Measurements from ENCODE around the gene POLR3K. TPM values are rescaled to one million over a fixed set of nuclear protein-coding genes. Genes with fewer than 3 reads are reported as not detected.

POLR3K gene
- total and polyA plus RNA-seq, 2 experiments from 2014 or later: 2.2 to 17.2 TPM

DNA sequence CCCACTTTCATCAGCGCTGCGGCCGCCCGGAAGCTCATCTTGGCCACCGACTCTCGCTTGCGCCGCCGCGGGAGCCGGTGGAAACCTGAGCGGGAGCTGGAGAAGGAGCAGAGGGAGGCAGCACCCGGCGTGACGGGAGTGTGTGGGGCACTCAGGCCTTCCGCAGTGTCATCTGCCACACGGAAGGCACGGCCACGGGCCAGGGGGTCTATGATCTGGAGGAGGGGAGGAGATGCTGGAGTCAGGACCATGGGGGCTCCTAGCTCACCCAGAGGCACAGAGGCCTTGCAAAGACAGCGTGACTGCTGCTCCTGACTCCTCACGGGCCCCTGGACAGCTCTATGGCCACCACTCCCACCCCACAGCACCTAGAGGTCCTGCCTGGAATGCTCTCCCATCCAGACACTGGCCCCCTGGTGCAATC lies 9.6 kb upstream of the POLR3K start:
- Histone ChIP-seq H3K79me2 (ENCODE audit: insufficient read depth) (peaks cover 32% of the 10 kb centered on the region), H2AFZ (no peak overlapping the region), H3K9me3 (ENCODE audit: low read depth) (no peaks in the 10 kb centered on the region), H3K9ac (no peak overlapping the region), H3K4me3 (no peak overlapping the region), H3K4me1 (ENCODE audit: insufficient read depth) (no peaks in the 10 kb centered on the region), H3K27me3 (replicated peaks; ENCODE audit: insufficient read depth) (no peaks in the 10 kb centered on the region), H3F3A (ENCODE audit: insufficient read depth) (no peaks in the 10 kb centered on the region), H4K20me1 (ENCODE audit: insufficient read depth) (peaks cover 4% of the 10 kb centered on the region; the same call in 1 of the 2 replicates), H3K4me2 (ENCODE audit: unreplicated experiment) (no peak overlapping the region), H3K36me3 (ENCODE audit: low read depth) (peaks cover 13% of the 10 kb centered on the region; the same call in 1 of the 2 replicates), H3K9me2 (ENCODE audit: insufficient read depth) (no peaks in the 10 kb centered on the region), H3K27ac (no peak overlapping the region)
- in situ Hi-C loops (cut with MboI): no loop called here
- WGBS, 2 experiments (ENCODE audit: low coverage in 1 of 2, low lambda C conversion rate in 2 of 2, missing lambda C conversion rate in 2 of 2): 97 to 99% methylated on average over 21 of the region's 21 CpGs
- no peak for DNase-seq
- no peak for TF ChIP-seq EZH2phosphoT487 (IDR thresholded peaks at IDR 0.05; ENCODE audit: insufficient read depth, low read depth)
- no peak for TF ChIP-seq EZH2 (IDR thresholded peaks at IDR 0.05; ENCODE audit: insufficient read depth, poor library complexity, severe bottlenecking)

DNA sequence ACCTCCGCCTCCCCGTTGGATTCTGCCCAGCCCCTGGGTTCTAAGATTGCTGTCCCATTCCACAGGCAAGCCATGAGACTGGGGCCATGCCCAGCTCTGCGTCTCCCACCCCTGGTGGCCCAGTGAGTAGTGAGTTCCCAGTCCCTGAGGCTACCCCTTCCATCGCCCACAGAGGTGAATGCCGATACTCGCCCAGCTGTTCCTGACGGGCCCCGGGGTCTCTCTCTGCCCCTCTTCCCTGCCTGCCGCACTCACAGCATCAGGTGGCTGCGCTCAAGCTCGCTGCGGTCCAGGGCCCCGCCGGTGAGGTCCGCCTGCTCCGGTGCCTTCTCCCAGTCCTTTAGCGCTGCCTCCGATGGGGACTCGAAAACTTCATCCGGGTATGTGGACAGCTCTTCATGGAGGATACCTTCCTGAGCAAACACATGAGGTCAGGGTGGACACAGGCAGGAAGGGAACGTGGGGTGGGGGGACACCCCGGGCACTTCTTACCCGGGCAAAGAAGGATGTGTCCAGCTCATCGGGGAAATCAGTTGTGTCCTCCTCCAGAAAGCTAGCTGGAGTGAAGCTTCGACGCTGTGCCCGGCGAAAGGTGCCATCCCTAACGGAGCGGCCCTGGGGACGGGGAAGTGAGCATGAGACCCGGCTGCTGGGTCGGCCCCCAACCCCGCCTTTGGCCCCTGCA lies 9.0 kb upstream of the POLR3K start:
- H2AFZ ChIP-seq: no peak overlapping the region
- in situ Hi-C loops (cut with MboI): no loop called here
- peaks cover 13% of the 10 kb centered on the region; the same call in 1 of the 2 replicates for H3K36me3 ChIP-seq (ENCODE audit: low read depth)
- peaks cover 4% of the 10 kb centered on the region; the same call in 1 of the 2 replicates for H4K20me1 ChIP-seq (ENCODE audit: insufficient read depth)
- no peak overlapping the region for H3K27ac ChIP-seq
- no peak overlapping the region for H3K9ac ChIP-seq
- H3K79me2 ChIP-seq (ENCODE audit: insufficient read depth): peaks cover 26% of the 10 kb centered on the region
- H3F3A ChIP-seq (ENCODE audit: insufficient read depth): no peaks in the 10 kb centered on the region
- no peak for DNase-seq
- TF ChIP-seq EZH2phosphoT487 (IDR thresholded peaks at IDR 0.05; ENCODE audit: insufficient read depth, low read depth) (no peak), EZH2 (IDR thresholded peaks at IDR 0.05; ENCODE audit: insufficient read depth, poor library complexity, severe bottlenecking) (no peak)
- WGBS, 2 experiments (ENCODE audit: low coverage in 1 of 2, low lambda C conversion rate in 2 of 2, missing lambda C conversion rate in 2 of 2): 94 to 97% methylated on average over 31 to 34 of the region's 34 CpGs
- no peaks in the 10 kb centered on the region for H3K9me2 ChIP-seq (ENCODE audit: insufficient read depth)
- H3K9me3 ChIP-seq (ENCODE audit: low read depth): no peaks in the 10 kb centered on the region
- no peak overlapping the region for H3K4me2 ChIP-seq (ENCODE audit: unreplicated experiment)
- H3K4me3 ChIP-seq: no peak overlapping the region
- no peaks in the 10 kb centered on the region for H3K4me1 ChIP-seq (ENCODE audit: insufficient read depth)
- no peaks in the 10 kb centered on the region for H3K27me3 ChIP-seq (replicated peaks; ENCODE audit: insufficient read depth)

DNA sequence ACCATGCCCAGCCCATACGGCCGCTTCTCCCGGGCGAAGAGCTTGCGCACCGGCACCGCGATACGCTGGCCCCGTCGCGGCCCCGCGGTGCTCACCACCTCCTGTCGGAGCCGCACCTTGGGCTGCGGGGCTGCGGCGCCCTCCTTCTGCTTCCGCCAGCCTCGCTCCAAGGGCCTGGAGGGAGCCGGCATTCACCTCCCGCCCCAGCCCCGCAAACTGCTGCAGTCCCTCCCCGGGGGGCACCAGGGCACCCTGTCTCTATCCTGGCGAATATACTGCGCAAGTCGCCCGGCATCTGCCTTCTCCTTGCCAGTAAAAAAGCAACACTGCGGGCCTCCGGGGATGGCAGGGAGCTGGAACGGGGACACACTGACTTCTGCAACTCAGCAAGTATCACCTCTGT lies 8.5 kb upstream of the POLR3K start:
- no peaks in the 10 kb centered on the region for H3K9me2 ChIP-seq (ENCODE audit: insufficient read depth)
- H3K4me3 ChIP-seq: no peak overlapping the region
- H3K9ac ChIP-seq: no peak overlapping the region
- no peak overlapping the region for H3K27ac ChIP-seq
- whole genome bisulfite sequencing, 2 experiments (ENCODE audit: low coverage in 1 of 2, low lambda C conversion rate in 2 of 2, missing lambda C conversion rate in 2 of 2): 94 to 95% methylated on average over 24 to 32 of the region's 32 CpGs
- H3K4me2 ChIP-seq (ENCODE audit: unreplicated experiment): no peak overlapping the region
- peaks cover 4% of the 10 kb centered on the region; the same call in 1 of the 2 replicates for H4K20me1 ChIP-seq (ENCODE audit: insufficient read depth)
- no peaks in the 10 kb centered on the region for H3K27me3 ChIP-seq (replicated peaks; ENCODE audit: insufficient read depth)
- H2AFZ ChIP-seq: no peak overlapping the region
- DNase-seq: no peak
- H3K9me3 ChIP-seq (ENCODE audit: low read depth): no peaks in the 10 kb centered on the region
- H3K36me3 ChIP-seq (ENCODE audit: low read depth): peaks cover 17% of the 10 kb centered on the region; the same call in 1 of the 2 replicates
- no peaks in the 10 kb centered on the region for H3F3A ChIP-seq (ENCODE audit: insufficient read depth)
- H3K4me1 ChIP-seq (ENCODE audit: insufficient read depth): no peaks in the 10 kb centered on the region
- in situ Hi-C loops (cut with MboI): no loop called here
- TF ChIP-seq EZH2phosphoT487 (IDR thresholded peaks at IDR 0.05; ENCODE audit: insufficient read depth, low read depth) (no peak), EZH2 (IDR thresholded peaks at IDR 0.05; ENCODE audit: insufficient read depth, poor library complexity, severe bottlenecking) (no peak)
- H3K79me2 ChIP-seq (ENCODE audit: insufficient read depth): peaks cover 21% of the 10 kb centered on the region

DNA sequence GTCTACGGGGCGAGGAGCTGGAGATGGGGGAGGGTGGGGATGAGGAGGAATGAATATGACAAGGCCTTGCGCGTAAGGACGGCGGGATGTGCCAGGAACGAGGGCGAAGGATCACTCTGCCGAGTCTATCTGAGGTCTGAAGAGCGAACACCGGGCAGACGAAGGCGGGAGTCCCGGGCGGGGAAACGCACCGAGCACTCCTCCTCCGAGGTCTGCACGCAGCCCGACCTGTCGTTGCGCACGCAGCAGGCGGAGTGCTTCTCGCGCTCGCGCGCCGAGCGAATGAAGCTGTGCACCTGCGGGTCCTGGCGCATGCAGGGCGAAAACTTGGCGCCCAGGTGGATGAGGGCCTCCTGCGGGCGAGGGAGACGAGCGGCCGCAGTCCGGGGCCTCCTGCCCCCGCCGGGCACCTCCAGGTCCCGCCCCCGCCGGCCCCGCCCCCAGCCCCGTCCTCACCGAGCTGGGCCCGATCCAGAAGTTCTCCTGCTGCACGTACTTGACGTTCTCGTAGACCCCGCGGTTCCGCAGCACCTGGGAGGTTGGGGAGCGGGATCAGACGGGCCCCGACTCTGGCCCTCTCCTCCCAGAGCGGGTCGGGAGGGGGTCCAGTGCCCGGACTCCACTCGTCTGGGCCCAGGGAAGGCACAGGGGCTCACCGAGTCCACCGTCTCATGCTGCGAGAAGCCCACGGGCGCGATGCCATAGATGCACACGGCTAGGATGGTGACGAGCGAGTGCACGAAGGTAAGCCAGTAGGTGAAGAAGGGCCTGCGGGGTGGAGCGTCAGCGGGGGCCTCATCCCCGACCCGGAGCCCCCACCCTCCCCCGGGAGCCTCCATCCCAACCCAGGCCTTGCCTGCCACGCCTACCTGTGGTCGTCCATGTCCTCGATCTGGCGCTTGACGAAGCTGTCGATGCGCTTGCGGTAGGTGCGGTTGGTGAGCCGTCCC lies 7.8 kb upstream of the POLR3K start:
- WGBS, 2 experiments (ENCODE audit: low coverage in 1 of 2, low lambda C conversion rate in 2 of 2, missing lambda C conversion rate in 2 of 2): 88 to 95% methylated on average over 31 to 86 of the region's 89 CpGs
- H3K9me2 ChIP-seq (ENCODE audit: insufficient read depth): no peaks in the 10 kb centered on the region
- H3K9ac ChIP-seq: no peak overlapping the region
- no peaks in the 10 kb centered on the region for H3K4me1 ChIP-seq (ENCODE audit: insufficient read depth)
- peaks cover 14% of the 10 kb centered on the region for H3K79me2 ChIP-seq (ENCODE audit: insufficient read depth)
- DNase-seq: no peak
- no peak overlapping the region for H3K4me2 ChIP-seq (ENCODE audit: unreplicated experiment)
- no peak overlapping the region for H2AFZ ChIP-seq
- H4K20me1 ChIP-seq (ENCODE audit: insufficient read depth): peaks cover 4% of the 10 kb centered on the region; the same call in 1 of the 2 replicates
- H3K27me3 ChIP-seq (replicated peaks; ENCODE audit: insufficient read depth): no peaks in the 10 kb centered on the region
- no peaks in the 10 kb centered on the region for H3F3A ChIP-seq (ENCODE audit: insufficient read depth)
- no peak overlapping the region for H3K27ac ChIP-seq
- peaks cover 18% of the 10 kb centered on the region; the same call in 1 of the 2 replicates for H3K36me3 ChIP-seq (ENCODE audit: low read depth)
- in situ Hi-C loops (cut with MboI): no loop called here
- TF ChIP-seq EZH2 (IDR thresholded peaks at IDR 0.05; ENCODE audit: insufficient read depth, poor library complexity, severe bottlenecking) (no peak), EZH2phosphoT487 (IDR thresholded peaks at IDR 0.05; ENCODE audit: insufficient read depth, low read depth) (no peak)
- no peak overlapping the region for H3K4me3 ChIP-seq
- no peaks in the 10 kb centered on the region for H3K9me3 ChIP-seq (ENCODE audit: low read depth)
